GM19035 (cell line): Measurements from ENCODE around the gene ERVFRD-1.

ENCODE experiments used
- ATAC-seq: cut with Tn5 transposase; IDR thresholded peaks from one replicate; pipeline ENCODE4 v1.9.1; 2021; ENCODE audit not compliant: unreplicated experiment

ERVFRD-1 gene

DNA sequence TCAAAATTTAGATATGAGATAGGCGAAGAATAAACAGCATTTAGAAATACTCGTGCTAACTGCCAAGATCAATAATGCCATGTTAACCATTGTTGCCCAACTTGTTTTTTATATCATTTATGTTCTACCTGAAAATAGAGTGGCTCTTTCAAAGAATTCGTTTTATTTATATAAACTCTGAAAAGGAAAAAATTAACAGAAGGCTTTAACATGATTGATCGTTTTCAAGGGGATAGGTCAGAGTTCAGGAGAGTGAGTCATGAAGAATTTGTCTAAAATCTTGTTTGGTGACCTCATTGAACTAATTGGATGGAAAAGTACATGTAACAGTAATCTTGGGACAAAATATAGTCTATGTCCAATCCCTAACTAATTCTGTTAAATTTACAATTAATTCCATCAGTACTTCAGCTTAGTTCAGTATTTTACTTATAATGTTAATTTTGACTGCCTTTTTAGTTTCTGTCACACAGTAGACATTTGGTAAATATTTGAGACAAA, 56.3 kb downstream of the ERVFRD-1 start:
- ATAC-seq, result no peak

DNA sequence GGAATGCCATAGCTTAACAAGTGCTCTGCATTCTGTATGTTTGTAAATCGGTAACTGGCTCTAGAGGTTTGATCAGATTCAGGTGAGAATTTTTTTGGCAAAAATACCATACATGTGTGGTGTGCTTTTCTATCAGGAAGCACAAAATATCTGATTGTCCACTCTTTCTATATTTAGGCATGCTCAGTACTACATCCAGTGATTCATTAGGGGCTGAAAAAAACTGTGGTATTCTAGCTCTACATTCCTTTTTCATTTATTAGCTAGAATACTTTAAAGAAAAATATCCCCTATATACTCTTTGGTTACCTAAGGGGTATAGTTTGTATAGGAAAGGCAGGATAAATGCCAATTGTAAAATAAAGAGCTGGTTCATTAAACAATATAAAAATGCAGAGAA, 56.8 kb downstream of the ERVFRD-1 start:
- ATAC-seq, result no peak

DNA sequence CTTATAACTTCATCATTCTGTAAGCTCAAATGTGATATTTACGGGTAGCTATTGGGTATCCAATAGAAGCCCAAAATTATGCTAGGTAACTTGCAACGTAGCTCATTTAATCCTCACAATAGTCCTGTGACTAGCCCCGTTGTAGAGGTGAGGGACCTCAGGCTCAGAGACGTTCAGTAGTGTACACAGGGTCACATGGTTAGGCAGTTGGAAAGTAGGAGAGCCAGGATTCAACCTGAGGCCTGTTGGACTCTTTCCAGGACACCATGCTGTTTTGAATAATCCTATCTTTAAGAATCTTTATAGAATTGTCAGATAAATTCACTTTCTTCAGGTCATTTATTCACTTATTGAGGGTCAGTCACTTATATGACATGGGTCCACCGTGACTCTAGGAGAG, 58.2 kb downstream of the ERVFRD-1 start:
- no peak for ATAC-seq
